ENCODE data around the gene CNOT3. TPM values are rescaled to one million over a fixed set of nuclear protein-coding genes. Genes with fewer than 3 reads are reported as not detected.

CNOT3 gene
- total and polyA plus RNA-seq, 2 donors (not counting 1 experiment from before 2014, with no cell fraction given), result 28.1 to 82.1 TPM

GRCh38 chr19:54189145-54189734 lies 51.7 kb downstream of the CNOT3 start, which contains the start of gene MBOAT7:
MBOAT7 (minus strand) TSS chr19:54189580; CDS start chr19:54188508, 1,072 bp downstream.
- peak within 1 kb of the TSS; percentile 94 for H3K4me3 Mint-ChIP-seq
- peak within 1 kb of the TSS; percentile 83 for H3K9ac ChIP-seq (ENCODE audit: low read length)
- intact Hi-C loops (cut with micrococcal nuclease), result loop anchor here (1.0 to 5.0 kb wide), 3 partner anchors 16 to 43 kb away; partner anchors contain the start of gene TMC4
- H4K20me1 ChIP-seq (ENCODE audit: control insufficient read depth, insufficient read depth, low read length, poor library complexity, severe bottlenecking), result peaks cover 19% of the 10 kb centered on the region
- peaks cover 18 to 22% of the 10 kb centered on the region in 2 donors for H3K4me1 ChIP-seq (ENCODE audit: control insufficient read depth in 2 of 2, insufficient read depth in 2 of 2, low read length in 2 of 2)
- peak within 1 kb of the TSS; percentile 99 for H3K27ac Mint-ChIP-seq
- ATAC-seq (ENCODE audit: low read depth), result peak; percentile 6
- peak within 1 kb of the TSS; percentile 96 to 99 for H3K27ac ChIP-seq (ENCODE audit: low read length in 2 of 2)
- peaks cover 20% of the 10 kb centered on the region for H3K79me2 ChIP-seq (ENCODE audit: control insufficient read depth, insufficient read depth, low read length)
- DNase-seq, result no peak
- peak within 1 kb of the TSS; percentile 99 for H3K4me2 ChIP-seq (replicated peaks; ENCODE audit: low read depth, low read length, poor library complexity, severe bottlenecking)
- peaks cover 32% of the 10 kb centered on the region for H3K4me1 Mint-ChIP-seq
- under 1% methylated on average over 64 of the region's 64 CpGs for WGBS (ENCODE audit: insufficient coverage)
- H3K27me3 ChIP-seq (replicated peaks in 1 of 4; ENCODE audit: control extremely low read depth in 1 of 4, control insufficient read depth in 3 of 4, insufficient read depth in 4 of 4, low read length in 3 of 4), result no peaks in the 10 kb centered on the region
- H3K4me3 ChIP-seq (ENCODE audit: control extremely low read depth in 1 of 5, extremely low read depth in 1 of 5, insufficient read depth in 1 of 5, low read depth in 2 of 5, low read length in 4 of 5), result peak within 1 kb of the TSS; percentile 31 to 87 (median 81)
- TF ChIP-seq CTCF (IDR thresholded peaks at IDR 0.05), result peak; percentile 15
- no peak for TF ChIP-seq EZH2 (IDR thresholded peaks at IDR 0.05; ENCODE audit: borderline replicate concordance, insufficient read depth, low read depth, low read length, poor library complexity, severe bottlenecking)
- peaks cover 0 to 16% of the 10 kb centered on the region in 2 experiments for H3K36me3 ChIP-seq (replicated peaks in 1 of 2; ENCODE audit: control extremely low read depth in 1 of 2, control insufficient read depth in 1 of 2, extremely low read depth in 1 of 2, insufficient read depth in 2 of 2, low read length in 1 of 2)
- H3K9me3 Mint-ChIP-seq (ENCODE audit: insufficient read depth), result no peaks in the 10 kb centered on the region
- H3K27me3 Mint-ChIP-seq, result no peaks in the 10 kb centered on the region
- CTCF ChIA-PET, result interaction anchor here (0.6 to 4.7 kb wide), 18 partner anchors 11 to 292 kb away, joined by 3 to 50 read pairs (median 4); partner anchors contain the start of genes LENG1, RPS9 and TMC4
- peak within 1 kb of the TSS; percentile 80 for H2AFZ ChIP-seq (ENCODE audit: insufficient read depth, low read depth, low read length, poor library complexity, severe bottlenecking)
- POLR2A ChIA-PET, result interaction anchor here (0.5 to 4.5 kb wide), 13 partner anchors 9 to 2000 kb away, joined by 3 to 73 read pairs (median 5); partner anchors contain the start of genes CNOT3, LENG1, RPS9 and TMC4
- no peaks in the 10 kb centered on the region for H3K9me3 ChIP-seq (ENCODE audit: control extremely low read depth in 1 of 3, control insufficient read depth in 2 of 3, insufficient read depth in 1 of 3, low read length in 2 of 3)
